ENCODE measurements around the gene BAIAP3.

- TF ChIP-seq CTCF (IDR thresholded peaks at IDR 0.05) (no peak), POLR2A (IDR thresholded peaks at IDR 0.05) (no peak)
Measured at GRCh38 chr16:1332618-1333148, 762 bp upstream of the BAIAP3 start.

All from Peyer's patch (tissue), 4 donors.